VCaP (cell line): ENCODE results near the gene HDLBP.
A peak's percentile ranks its signal among the peaks of the same experiment; 100 is the strongest.

Experiments used
- H3K27ac ChIP-seq: fragments of 450-650 bp; 2 replicates; pipeline ENCODE4 v1.5.1; 2017
- TF ChIP-seq, protein P1 (sequence below): fragments of 450-650 bp; conservative IDR thresholded peaks from 2 replicates; pipeline ENCODE4 v1.5.1; 2017; ENCODE audit warnings: mild to moderate bottlenecking, moderate library complexity

Gene HDLBP

DNA sequence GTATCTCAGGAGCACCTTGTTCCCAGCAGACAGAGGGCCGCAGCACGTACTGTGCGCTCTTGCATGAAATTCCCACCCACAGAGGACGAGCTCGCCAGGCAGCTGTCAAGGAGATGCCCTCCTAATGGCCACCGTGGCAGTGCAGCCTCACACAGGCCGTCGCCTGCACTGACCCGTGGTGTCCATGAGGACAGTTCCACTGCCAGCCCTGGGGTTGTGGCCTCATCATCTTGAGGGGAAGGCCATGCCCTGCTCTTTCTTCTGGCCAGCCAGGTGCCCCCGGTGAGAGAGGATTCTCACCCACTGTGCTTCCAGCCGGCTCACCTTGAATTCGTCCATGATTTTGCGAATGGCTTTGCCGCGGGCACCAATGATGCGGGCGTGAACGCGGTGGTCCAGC, 85.0 kb downstream of the HDLBP start:
- no peak overlapping the region for H3K27ac ChIP-seq
- TF ChIP-seq, protein P1, sequence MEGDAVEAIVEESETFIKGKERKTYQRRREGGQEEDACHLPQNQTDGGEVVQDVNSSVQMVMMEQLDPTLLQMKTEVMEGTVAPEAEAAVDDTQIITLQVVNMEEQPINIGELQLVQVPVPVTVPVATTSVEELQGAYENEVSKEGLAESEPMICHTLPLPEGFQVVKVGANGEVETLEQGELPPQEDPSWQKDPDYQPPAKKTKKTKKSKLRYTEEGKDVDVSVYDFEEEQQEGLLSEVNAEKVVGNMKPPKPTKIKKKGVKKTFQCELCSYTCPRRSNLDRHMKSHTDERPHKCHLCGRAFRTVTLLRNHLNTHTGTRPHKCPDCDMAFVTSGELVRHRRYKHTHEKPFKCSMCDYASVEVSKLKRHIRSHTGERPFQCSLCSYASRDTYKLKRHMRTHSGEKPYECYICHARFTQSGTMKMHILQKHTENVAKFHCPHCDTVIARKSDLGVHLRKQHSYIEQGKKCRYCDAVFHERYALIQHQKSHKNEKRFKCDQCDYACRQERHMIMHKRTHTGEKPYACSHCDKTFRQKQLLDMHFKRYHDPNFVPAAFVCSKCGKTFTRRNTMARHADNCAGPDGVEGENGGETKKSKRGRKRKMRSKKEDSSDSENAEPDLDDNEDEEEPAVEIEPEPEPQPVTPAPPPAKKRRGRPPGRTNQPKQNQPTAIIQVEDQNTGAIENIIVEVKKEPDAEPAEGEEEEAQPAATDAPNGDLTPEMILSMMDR: no peak

DNA sequence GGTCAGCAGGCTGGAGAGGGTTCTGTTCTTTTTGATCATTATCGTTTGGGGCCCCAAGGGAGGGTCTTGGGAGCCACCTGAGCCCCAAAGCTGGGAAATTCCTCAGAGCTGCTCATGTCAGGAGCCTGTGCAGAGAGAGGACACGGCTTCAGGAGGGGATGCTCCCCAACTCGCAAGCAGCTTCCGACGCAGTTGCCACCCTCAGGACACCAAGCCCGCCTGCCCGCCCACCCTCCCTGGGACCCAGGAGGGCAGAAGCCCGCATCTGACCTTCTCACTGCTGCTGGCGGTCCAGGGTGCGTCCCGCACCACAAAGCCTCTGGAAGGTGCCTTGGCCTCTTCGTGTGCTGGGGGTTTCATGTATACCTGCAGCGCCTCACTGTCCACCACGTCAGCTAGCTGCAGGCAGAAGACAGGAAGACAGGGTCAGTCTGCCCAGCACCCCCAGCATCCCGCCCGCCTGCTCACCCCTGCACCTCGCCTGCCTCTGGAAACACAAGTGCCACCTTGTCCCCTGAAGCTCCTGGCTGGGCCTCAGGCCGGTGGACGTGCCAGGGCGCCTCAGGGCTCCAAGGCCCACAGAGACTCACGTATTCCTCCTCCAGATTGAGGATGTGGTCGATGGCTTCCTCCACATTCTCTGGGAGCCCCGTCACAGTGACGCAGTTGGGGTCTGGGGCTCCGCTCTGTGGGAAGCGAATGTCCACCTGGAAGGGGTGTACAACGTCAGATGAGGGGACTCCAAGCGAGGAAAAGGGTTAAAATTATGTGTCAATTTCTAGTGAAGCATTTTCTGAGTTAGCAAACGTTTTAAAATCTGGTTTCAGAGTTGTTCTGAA, 85.7 kb downstream of the HDLBP start:
- peak overlapping the region; percentile 18; the same call in 1 of the 2 replicates for H3K27ac ChIP-seq
- TF ChIP-seq, protein P1: no peak

DNA sequence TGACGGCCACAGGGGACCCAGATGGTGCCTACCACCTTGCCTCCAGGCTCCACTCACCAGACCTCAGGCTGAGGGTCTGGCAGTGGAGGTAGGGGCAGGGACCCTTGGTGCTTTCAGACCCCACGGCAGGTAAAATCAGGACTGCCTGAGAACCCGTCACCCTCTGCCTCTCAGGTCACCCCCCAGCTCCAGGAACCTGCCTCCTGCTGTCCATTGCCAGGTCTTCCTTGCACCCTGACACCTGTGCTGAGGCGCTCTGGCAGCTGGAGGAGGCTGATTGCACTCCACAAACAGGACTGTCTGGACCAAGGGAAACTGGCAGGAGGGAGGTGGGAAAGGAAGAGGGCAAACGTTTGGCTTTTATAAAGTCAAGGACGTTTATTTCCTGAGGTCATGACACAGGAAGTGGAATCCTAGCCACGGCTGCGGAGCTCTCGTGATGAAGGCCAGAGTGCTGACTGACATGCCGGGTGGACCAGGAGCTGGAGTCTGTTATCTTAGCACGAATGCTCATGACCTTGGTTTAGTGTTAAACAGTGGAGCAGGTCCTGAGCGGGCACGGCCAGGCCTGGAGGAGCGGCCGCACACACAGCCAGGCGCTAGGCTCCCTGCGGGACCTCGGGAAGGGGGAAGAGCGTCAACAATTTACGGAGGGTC, 86.5 kb downstream of the HDLBP start:
- H3K27ac ChIP-seq: peak overlapping the region; percentile 18
- TF ChIP-seq, protein P1: no peak

DNA sequence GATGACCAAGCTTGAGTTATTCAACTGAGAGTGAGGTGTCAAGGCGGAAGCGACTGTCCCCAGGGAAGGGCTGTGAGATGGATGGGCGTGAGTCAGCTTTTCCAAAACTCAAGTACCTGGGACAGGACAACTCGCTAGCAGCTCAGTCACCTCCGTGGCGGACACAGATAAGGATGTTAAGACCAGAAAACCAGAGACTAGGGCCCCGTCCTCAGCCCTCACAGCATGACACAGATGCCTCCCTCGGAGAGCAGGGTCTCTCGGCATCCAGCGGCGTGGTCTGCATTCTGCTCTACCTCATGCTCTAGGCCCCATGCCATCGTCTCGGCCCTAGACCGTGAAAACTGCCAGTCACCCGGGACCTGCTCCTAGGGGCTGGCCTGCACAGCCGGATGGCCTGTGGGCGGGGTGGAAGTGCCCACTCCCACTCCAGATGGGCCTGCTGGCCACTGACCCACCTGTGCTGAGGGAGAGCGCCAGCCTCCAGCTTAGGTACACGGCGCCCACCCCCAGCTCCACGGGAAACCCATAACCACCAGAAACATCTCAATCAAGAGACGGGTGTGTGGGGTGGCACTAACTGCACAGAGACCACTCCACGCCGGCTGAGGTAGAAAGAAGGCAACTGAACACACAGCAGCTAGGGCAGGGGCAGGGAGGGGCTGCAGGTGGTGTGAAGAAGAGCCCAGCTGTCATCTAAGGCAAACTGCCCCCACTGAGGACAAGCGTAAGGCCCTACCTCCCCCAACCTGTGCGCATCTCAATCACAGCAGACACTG, 87.2 kb downstream of the HDLBP start:
- peak overlapping the region; percentile 18; the same call in 1 of the 2 replicates for H3K27ac ChIP-seq

DNA sequence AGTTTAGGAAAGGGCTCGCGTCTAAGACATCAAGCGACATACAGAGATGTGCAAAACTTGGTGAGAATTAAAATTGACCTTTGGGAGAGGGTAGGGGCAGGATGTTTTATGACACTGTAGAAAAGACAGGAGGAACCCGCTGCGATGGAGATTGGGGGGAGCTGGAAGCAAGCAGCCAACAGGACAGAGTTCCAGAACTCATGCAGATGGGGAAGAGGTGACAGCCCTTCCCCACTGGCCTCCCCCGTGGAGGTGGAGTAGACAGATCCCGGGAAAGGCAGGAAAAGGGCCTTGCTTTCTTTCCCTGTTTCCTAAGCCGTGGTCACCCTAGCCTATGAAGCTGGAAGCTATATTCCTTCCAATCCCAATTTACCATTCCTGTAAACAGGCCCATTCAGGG, 87.9 kb downstream of the HDLBP start:
- TF ChIP-seq, protein P1: no peak

More for the DNA sequence above, 87.2 kb downstream of the HDLBP start:
- TF ChIP-seq, protein P1: no peak

DNA sequence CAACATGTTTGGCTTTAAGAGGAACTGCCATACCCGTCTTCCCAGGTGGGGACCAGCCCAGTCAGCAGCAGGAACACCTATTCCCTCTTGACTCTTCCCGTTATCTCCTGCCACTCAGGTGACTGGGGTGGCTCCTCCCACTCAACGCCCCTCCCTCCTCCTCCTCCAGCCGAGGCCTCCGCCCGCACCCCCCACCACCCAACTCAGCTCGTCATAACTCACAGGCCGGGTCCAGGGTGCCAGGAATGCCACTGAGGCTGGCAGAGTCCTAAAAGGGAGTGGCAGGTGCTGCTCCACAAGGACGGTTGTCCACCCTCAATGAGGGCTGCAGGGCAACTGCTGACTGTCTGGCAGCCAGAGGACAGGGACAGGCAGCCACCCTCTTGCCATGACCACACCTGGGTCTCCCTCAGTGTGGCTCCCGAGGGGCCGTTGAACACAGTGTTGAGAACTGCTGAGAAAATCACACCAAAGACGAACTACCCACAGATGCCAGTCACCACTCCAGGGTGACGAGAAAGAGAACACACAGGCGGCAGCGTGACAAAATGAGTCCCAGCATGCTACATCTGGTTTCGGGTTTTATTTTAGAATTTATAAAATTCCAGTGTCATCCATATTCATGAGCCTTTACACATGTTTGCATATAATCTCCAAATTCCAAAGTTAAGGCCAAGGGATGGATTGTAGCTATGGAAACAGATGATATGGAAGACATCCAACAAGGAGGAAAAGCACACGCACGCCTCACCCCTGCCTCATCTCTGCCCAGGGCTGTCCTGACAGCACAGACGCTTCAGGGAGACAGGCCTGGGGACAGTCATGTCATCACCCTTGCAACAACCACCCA, 88.5 kb downstream of the HDLBP start:
- TF ChIP-seq, protein P1: no peak
- H3K27ac ChIP-seq: peak overlapping the region; percentile 5; the same call in 1 of the 2 replicates

More for the DNA sequence above, 87.9 kb downstream of the HDLBP start:
- peak overlapping the region; percentile 5; the same call in 1 of the 2 replicates for H3K27ac ChIP-seq
